ENCODE results near the gene NLRC5.
"Not testable (repeated sequence)": the region's sequence is repeated elsewhere in the genome, so short reads cannot be mapped to it uniquely, and the experiment has no call there.

Gene NLRC5

DNA sequence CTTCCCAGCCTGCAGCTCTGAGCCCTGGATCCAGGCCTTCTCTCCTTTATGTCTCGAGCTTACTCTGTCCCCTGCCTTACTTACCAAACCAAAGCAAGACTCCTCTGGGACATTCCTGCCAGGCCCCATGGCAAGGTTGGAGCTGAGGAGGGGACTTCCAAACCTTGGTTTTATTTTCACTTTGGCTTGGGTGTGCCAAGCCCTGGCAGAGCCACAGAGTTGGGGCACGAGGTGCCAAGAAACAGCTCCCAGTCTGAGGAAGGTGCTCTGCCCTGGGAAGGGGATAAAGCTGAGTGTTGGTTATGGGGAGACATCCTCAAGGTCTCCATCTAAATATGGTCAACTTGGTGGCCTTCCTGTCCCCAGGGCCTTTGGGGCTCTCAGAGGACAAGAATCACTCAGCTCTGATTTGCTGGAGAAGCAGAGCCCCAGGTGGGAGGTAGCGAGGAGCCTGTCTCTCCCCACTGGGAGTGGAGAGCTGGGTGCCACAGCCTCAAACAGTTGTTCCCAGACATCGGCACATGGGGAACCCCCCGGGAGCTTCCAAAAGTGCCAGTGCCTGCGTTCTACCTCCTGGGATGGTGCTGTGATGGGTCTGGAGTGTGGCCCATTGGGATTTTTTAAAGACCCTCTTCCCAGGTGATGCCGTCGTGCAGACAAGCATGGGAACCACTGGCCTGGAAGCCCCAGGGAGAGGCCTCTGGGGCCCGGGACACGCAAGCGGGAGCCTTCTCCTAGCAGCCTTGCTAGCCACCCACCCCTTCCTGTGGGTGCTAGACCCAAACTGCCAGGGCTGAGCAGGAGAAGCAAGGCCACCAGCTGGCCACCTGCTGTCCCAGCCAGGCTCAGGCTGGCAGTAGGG, 10.3 kb downstream of the NLRC5 start:
- DNase-seq (ENCODE audit: extremely low spot score), result no peak
- POLR2A ChIA-PET, result interaction anchor here (0.8 to 1.2 kb wide), 2 partner anchors 10 to 68 kb away, joined by 3 to 4 read pairs; partner anchors contain the start of genes HERPUD1 and NLRC5
- CTCF ChIA-PET, result interaction anchor here (1.4 kb wide), 1 partner anchor 11 kb away, joined by 3 read pairs; no protein-coding TSS in a partner anchor
- TF ChIP-seq ELF4 (IDR thresholded peaks at IDR 0.05), result no peak
- no peak for TF ChIP-seq SP1 (IDR thresholded peaks at IDR 0.05)
- no peak for TF ChIP-seq L3MBTL2 (conservative IDR thresholded peaks at IDR 0.05)

- no peak for TF ChIP-seq TARDBP (IDR thresholded peaks at IDR 0.05)
- TF ChIP-seq LEF1 (IDR thresholded peaks at IDR 0.05; ENCODE audit: borderline replicate concordance), result no peak
- no peak for TF ChIP-seq FOXM1 (IDR thresholded peaks at IDR 0.05; ENCODE audit: borderline replicate concordance)
- TF ChIP-seq ARNT (IDR thresholded peaks at IDR 0.05), result no peak
- TF ChIP-seq SUZ12 (IDR thresholded peaks at IDR 0.05), result no peak
- no peak for DNase-seq (ENCODE audit: extremely low spot score)
- ChIA-PET POLR2A (interaction anchor here (1.2 kb wide), 1 partner anchor 11 kb away, joined by 4 read pairs; the partner anchor contains the start of gene NLRC5), CTCF (no interaction called here)
These were observed 11.1 kb downstream of the NLRC5 start for GRCh38 chr16:57000271-57001025.

GRCh38 chr16:57001026-57001679, 11.8 kb downstream of the NLRC5 start:
- TF ChIP-seq FOXA1 (IDR thresholded peaks at IDR 0.05), result no peak
- TF ChIP-seq ZNF384 (IDR thresholded peaks at IDR 0.05), result no peak
- no peak for TF ChIP-seq ELF4 (IDR thresholded peaks at IDR 0.05)
- no peak for TF ChIP-seq FOXK2 (IDR thresholded peaks at IDR 0.05)
- no peak for TF ChIP-seq SUZ12 (IDR thresholded peaks at IDR 0.05)
- ChIA-PET POLR2A (no interaction called here), CTCF (no interaction called here)
- no peak for DNase-seq (ENCODE audit: extremely low spot score)

DNA sequence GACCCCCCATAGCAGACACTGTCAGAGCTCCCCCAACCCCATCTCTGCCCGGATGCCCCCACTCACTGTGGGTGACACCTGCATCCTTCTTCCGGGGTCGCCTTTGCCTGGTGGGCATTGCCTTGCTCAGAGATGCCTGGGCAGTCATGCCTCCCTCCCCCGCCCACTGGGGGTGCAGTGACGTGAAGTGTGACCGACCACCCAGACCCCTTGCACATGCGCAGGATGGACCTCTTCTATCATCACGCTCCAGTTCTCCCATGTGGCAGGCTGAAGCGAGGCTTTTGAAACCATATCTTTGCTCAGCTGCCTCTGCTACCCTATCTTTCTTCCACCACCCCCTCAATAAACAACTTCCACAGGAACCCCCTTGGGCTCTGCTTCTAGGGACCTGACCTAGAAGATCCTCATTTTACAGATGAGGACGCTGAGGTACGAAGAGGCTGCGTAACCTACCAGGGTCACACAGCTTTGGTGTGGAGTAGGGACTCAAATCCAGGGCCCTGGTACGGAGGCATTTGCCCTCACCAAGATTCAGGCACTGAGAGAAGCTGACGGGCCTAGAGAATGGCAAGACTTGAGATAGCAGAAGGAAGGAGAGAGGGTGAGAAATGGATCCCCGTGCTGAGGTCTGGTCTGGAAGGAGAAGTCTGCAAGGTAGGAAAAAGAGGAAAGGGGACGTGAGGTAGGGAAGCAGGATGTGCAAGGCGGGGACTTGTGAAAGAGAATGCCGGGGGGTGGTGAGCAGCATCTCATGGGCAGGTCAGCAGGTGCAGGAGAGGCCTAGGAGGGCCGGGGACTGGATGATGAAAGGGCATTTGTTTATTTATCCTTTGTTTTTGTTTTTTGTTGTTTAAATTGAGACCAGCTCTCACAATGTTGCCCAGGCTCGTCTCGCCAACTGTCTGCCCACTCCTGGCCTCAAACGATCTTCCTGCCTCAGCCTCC, 14.4 kb downstream of the NLRC5 start:
- DNase-seq (ENCODE audit: extremely low spot score), result no peak
- POLR2A ChIA-PET, result no interaction called here
- CTCF ChIA-PET, result interaction anchor here (0.7 kb wide), 1 partner anchor 26 kb away, joined by 3 read pairs; no protein-coding TSS in a partner anchor
- TF ChIP-seq ELF4 (IDR thresholded peaks at IDR 0.05) (no peak), SUZ12 (IDR thresholded peaks at IDR 0.05) (no peak), TARDBP (IDR thresholded peaks at IDR 0.05) (no peak), BHLHE40 (IDR thresholded peaks at IDR 0.05; ENCODE audit: borderline replicate concordance) (no peak), FOXK2 (IDR thresholded peaks at IDR 0.05) (no peak), CTBP1 (IDR thresholded peaks at IDR 0.05; ENCODE audit: borderline replicate concordance) (no peak), SP1 (IDR thresholded peaks at IDR 0.05) (no peak), LEF1 (IDR thresholded peaks at IDR 0.05; ENCODE audit: borderline replicate concordance) (no peak), L3MBTL2 (conservative IDR thresholded peaks at IDR 0.05) (no peak), ZNF384 (IDR thresholded peaks at IDR 0.05) (no peak), NFRKB (IDR thresholded peaks at IDR 0.05) (no peak), FOXA1 (IDR thresholded peaks at IDR 0.05) (no peak), PKNOX1 (IDR thresholded peaks at IDR 0.05) (no peak), HDGF (IDR thresholded peaks at IDR 0.05; ENCODE audit: borderline replicate concordance) (no peak), FOXM1 (IDR thresholded peaks at IDR 0.05; ENCODE audit: borderline replicate concordance) (no peak), ARNT (IDR thresholded peaks at IDR 0.05) (no peak)

DNA sequence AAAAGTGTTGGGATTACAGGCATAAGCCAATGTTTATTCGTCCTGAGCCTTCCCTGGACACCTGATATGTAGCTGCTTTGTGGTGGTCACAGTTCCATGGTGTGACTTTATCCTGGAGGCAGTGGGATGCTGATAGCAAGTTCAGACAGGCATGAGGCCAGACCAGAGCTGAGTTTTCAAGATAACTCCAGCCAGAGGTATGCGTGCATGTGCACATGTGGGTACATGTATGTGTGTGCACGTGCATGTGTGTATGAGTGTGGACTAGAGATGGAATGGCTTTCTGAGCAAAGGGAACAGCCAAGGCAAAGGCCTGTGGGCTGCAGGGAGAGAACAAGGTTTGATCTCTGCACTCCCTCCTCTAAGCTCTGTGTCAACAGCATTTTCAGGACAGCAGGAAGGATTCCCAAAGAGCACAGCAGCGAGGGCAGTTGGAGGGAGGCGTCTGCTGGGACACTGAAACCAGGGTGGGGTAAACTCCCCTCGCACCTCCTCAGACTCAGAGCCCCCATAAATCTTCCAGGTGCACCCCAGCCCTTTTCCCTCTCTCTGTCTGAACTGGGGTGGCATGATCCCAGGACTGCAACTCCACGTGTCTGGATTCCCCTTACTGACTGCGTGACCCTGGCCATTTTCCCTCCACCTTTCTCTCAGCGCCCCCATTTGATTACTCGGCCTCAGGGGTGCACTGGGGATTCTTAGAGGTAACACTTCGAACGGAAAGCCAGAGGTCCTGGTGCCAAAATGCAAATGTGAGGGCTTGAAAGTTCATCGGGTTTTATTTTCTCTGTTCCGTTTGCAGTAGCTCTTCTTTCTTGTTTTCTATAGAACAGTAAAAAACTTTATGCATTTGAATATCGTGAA, 15.3 kb downstream of the NLRC5 start:
- DNase-seq (ENCODE audit: extremely low spot score), result no peak
- ChIA-PET POLR2A (no interaction called here), CTCF (interaction anchor here (0.7 to 1.3 kb wide), 2 partner anchors 9 to 27 kb away, joined by 3 to 5 read pairs; no protein-coding TSS in a partner anchor)
- TF ChIP-seq PKNOX1 (IDR thresholded peaks at IDR 0.05), result no peak
- TF ChIP-seq NFRKB (IDR thresholded peaks at IDR 0.05), result no peak
- no peak for TF ChIP-seq SP1 (IDR thresholded peaks at IDR 0.05)
- TF ChIP-seq ARNT (IDR thresholded peaks at IDR 0.05), result no peak
- TF ChIP-seq ZNF384 (IDR thresholded peaks at IDR 0.05), result no peak
- TF ChIP-seq BHLHE40 (IDR thresholded peaks at IDR 0.05; ENCODE audit: borderline replicate concordance), result no peak
- no peak for TF ChIP-seq FOXA1 (IDR thresholded peaks at IDR 0.05)
- TF ChIP-seq FOXM1 (IDR thresholded peaks at IDR 0.05; ENCODE audit: borderline replicate concordance), result no peak
- TF ChIP-seq SUZ12 (IDR thresholded peaks at IDR 0.05), result no peak
- no peak for TF ChIP-seq FOXK2 (IDR thresholded peaks at IDR 0.05)
- TF ChIP-seq LEF1 (IDR thresholded peaks at IDR 0.05; ENCODE audit: borderline replicate concordance), result no peak

GRCh38 chr16:57005597-57005996, 16.2 kb downstream of the NLRC5 start:
- DNase-seq (ENCODE audit: extremely low spot score); POLR2A ChIA-PET: not testable (repeated sequence)
- CTCF ChIA-PET, result interaction anchor here (1.3 kb wide), 1 partner anchor 10 kb away, joined by 5 read pairs; no protein-coding TSS in a partner anchor
